ENCODE data around the gene TRIM50. TPM values are rescaled to one million over a fixed set of nuclear protein-coding genes. Genes with fewer than 3 reads are reported as not detected.
A peak's percentile ranks its signal among the peaks of the same experiment; 100 is the strongest.
"Not testable (repeated sequence)": the region's sequence is repeated elsewhere in the genome, so short reads cannot be mapped to it uniquely, and the experiment has no call there.

The TRIM50 gene
- polyA plus RNA-seq, 10 donors = 0.19 to 0.87 (median 0.42) TPM

DNA sequence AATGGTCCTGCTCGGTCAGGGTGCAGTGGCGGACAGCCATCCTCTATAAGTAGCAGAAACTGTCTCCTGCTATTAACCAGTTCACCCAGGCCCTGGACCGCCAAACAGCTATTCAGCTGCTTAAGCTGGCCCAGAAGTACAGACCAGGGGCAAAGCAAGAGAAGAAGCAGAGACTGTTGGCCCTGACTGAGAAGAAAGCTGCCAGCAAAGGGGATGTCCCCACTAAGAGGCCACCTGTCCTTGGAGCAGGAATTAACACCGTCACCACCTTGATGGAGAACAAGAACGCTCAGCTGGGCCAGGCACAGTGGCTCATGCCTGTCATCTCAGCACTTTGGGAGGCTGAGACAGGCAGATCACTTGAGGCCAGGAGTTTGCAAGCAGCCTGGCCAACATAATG lies 13.6 kb downstream of the TRIM50 start:
- no peak for DNase-seq

DNA sequence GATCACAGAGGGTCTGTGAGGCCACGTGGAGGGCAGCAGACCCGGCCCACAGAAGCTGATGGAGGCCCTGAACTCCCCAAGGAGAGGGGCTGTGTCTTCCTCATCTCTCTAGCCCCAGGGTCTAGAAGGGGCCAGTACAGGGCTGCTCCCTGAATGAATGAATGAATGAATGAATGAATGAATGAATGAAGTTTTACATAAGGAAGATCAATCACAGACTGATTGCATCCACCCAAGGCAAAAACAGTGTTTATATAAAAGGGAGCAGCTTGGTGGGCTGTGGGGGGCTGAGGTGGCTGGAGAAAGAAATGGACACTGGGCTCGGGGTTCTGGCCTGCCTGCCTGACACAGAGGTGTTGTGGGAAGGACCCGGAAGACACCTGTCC lies 14.4 kb downstream of the TRIM50 start:
- no peak for DNase-seq

DNA sequence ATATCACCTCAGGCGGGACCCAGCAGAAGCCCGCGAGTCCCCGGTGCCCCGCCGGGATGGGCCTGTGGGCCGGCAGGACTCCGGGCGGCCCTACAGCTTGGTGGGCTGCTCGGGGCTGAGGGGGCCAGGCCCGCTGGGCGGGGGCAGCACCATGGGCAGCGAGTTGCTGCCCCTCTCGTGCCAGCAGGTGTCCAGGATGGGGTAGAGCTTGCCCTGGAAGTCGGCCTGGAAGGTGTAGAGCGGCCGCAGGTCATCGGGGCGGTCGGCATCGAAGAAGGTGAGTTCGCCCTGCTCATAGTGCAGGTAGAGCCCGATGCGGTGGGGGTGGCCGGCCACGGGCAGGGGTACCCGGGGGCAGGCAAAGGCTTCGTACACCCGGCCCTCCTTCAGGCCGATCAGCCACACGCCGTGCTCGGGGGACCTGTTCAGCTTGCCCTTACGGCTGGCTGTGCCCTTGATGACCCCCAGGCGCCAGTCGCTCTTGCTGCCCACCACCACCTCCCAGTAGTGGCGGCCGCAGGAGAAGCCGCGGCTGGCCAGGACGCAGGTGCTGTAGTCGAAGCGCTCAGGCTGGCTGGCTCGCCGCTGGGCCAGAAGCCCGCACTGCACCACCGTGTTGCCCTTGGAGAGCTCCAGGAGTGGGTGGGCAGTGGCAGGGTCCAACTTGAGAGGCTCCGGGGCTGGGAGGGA lies 14.9 kb downstream of the TRIM50 start:
- no peak for DNase-seq

DNA sequence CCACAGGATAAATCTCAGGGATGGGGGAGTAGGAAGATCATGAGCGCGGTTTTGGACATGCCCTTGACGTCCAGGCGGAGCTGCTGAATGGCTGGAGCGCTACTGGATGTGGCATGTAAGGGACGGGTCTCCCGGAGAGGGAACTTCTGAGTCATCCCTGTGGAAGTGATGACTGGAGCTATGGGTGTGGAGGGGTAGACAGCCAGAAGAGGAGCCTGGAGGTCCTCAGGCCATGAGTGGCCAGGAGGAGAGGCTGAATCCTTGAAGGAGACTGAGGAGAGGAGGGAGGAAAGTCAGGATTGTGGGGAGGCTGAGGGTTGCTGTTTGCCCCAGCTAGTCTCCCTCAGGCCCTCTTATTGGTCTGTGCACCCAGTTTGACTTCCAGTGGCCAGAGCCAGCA lies 16.5 kb downstream of the TRIM50 start:
- not testable (repeated sequence) for DNase-seq

DNA sequence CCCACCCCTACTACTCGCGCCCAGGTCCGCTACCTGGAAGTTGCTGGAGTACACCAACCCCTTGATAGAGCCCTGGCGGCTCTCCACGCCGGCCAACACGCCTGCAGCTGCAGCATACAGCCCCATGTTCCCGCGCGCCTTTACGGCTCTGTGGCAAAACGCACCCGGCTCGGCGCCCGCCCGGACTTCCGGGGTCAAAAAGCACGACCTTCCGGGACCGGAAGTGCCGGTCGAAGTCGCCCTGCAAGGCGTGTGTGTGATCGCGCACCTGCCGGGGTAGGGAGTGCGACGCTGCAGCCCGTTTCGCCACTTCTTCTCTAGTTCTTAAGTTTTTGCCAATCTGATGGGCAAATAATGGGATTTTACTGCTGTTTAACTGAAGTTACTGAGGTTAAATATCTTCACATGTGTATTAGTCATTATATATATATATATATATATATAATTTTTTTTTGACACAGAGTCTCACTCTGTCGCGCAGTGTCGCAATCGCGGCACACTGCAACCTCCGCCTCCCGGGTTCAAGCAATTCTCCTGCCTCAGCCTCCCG lies 19.1 kb downstream of the TRIM50 start, which contains the start of gene NSUN5:
NSUN5 (minus strand) TSS at position 162 of the 550 bp plus-strand sequence; CDS start at position 126, 36 bp downstream.
- DNase-seq = peak; percentile 64 to 92 (median 87)

DNA sequence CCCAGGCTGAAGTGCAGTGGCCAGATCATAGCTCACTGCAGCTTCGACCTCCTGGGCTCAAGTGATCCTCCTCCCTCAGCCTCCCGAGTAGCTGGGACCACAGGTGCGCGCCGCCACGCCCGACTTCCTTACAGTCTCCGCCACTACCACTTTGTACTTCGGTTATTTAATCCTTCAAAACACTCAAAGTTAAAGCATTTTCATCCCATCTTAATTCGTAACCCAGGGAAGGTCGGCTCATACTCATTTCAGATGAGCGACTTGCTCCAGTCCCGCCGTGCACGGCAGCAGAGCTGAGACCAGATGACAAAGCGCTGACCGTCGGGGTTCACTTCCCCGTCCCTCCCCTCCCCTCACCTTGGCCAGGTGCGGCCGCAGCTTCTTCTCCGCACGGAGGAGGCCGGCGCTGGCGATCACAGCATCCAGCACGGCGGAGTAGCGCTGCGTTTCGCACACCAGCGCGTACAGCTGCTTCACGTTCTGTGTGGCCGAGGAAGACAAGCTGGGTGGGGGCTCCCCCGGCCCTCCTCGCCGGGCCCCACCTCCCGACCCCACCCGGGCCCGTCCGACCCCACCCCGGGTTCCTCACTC lies 19.7 kb downstream of the TRIM50 start:
- peak in 1 of 3 donors; percentile 38 for DNase-seq

DNA sequence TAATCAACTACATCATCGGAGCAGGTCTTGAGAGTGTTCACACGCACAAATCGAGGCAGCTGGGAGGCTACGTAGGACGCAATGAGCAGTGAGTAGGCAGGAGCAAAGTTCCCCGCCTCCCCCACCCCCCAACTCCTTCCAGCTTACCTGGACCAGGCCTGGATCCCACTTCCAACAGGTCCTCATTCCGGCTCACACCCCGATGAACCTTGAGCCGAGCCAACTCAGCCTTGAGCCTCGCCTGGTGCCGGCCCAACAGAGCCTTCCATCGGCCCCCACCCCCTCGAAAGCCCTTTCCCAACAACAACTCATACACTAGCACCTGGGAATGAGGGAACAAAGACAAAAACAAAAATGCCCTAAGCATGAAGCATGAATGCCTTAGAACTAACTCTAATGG lies 20.4 kb downstream of the TRIM50 start:
- DNase-seq = no peak

DNA sequence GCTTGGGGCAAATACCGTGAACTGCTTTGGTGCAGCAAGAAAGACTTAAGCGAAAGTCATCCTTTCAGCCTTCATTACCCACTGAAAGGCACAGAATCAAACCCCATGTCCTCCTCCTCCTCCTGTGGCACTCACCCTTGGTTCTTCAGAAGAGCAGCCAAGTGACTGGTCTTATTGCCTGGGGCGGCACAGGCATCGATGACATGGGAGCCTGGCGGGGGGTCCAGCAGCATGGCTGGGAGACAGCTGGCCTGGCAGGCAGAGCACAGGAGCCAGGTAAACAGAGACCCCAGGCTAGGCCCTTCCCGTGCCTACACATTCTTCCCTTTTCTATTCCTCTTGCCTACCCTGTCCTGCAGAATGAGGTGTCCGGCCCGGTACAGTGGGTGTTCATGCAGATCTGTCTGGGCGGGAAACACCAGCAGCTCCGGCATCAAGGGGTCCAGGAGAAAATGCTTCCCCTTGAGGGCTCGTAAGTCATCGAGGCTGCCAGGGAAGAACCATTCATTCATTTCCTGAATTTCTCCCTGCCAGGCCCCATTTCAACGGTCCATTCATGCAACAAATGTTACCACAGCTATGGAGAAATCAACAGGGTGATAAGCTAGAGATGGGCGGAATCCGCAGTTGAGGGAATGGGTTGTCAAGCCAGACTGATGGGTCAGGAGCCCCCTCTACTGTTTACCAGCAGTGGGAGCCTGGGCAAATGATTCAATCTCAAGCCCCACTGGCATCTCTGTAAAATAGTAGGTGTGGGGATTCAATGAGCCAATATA lies 23.1 kb downstream of the TRIM50 start:
- not testable (repeated sequence) for DNase-seq

DNA sequence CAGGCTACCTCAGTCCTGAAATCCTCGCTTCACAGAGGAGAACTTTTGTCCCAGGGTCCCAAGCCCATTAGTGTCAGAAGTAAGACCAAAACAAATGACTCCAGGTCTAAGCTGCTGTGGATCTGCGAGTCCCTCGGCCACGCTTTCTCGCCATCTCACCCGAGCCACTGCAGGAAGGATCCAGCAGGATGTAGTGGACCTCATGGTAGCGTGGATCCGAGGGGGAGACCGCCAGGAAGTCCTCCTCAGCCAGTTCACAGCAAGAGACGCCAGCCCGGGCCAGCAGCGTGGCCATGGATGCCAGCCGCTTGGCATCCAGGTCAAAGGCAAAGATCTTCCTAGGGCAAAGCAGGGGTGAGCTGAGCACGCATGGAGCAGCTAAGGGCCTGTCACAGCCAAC lies 23.8 kb downstream of the TRIM50 start:
- DNase-seq = no peak

DNA sequence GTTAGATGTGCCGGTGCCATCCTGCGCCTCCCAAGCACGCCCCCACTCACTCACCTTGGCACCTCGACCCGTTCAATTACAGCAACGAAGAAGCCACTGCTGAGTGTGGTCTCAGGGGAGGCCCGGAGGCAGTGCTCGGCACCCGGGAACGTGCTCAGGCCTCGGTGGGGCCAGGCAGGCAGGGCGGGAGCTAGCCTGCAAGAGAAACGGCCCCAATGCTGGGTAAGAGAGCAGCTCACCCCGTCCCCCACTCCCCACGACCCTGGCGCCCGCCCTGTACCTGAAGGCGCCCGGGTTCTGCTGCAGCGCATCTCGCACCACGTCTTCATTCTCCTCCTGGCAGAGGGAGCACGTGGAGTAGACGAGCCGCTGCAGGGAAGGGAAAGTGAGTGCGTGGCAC lies 24.3 kb downstream of the TRIM50 start:
- DNase-seq = no peak

DNA sequence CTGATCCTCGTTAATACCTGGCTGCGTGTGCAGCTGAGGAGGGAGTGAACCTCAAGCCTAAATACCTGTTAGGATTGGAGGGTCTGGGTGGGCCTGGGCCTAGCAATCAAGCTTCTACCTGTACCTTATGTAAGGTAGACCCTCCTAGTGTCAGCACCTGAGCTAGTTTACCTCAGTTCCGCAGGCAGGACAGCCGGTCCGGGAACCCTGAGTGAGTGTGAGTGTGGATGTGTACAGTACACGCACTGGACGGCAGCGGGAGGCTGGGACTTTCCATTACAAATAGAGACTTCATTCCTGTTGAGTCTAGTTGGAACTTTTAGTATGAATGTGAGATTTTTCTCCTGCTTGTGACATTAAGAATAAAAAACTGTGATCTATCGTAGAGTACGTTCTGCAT lies 25.0 kb downstream of the TRIM50 start:
- DNase-seq = not testable (repeated sequence)

DNA sequence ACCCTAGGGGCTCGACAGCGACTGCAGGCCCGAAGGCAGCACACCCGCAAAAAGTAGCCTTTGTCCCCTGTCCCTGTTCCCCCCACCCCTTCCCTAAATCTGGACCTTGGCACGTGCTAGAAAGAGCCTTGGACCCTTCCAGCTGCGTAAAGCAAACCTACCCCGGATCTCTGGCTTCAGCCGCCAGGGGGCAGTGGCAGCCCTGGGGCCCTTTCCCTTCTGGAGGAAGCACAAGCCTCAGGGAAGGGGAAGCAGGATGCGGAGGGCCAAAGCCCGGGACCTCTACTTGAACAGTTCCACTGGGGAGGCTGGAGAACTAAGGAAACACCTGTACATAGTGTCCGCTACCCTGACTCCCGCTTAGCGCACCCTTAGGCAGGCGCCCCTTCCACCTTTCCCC lies 26.8 kb downstream of the TRIM50 start:
- DNase-seq = not testable (repeated sequence)

DNA sequence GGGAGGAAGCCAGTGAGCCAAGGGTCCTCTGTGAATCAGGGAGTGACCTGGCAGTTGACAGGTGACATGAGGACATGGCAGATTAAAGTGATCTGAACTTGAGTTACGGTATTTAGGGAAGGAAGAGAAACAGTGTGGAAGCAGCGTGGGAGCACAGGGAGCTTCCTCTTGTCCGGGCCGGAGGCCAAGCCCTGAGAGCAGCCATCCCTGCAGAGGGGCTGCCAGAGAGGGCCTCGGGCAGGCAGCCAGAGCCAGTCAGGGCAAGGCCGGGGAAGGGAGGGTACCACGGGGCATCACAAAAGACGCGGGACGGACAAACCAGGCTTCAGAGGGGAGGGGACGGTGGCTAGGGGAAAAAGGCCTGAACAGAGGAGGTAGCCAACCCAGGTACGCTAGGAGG lies 28.1 kb downstream of the TRIM50 start:
- not testable (repeated sequence) for DNase-seq

DNA sequence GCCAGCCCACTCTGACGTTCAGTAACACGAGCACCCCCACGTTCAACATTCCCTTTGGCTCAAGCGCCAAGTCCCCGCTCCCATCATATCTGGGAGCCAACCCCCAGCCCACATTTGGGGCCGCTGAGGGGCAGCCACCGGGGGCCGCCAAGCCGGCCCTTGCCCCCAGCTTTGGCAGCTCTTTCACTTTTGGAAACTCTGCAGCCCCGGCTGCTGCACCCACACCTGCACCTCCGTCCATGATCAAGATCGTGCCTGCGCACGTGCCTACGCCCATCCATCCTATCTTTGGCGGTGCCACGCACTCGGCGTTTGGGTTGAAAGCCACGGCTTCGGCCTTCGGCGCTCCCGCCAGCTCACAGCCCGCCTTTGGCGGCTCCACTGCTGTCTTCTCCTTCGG lies 30.2 kb downstream of the TRIM50 start:
- DNase-seq = not testable (repeated sequence)

DNA sequence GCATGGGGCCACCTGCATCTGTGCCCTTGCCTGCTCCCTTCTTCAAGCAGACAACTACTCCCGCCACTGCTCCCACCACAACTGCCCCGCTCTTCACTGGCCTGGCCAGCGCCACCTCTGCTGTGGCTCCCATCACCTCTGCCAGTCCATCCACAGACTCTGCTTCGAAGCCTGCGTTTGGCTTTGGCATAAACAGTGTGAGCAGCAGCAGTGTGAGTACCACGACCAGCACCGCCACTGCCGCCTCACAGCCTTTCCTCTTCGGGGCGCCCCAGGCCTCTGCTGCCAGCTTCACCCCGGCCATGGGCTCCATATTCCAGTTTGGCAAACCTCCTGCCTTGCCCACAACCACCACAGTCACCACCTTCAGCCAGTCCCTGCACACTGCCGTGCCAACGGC lies 30.6 kb downstream of the TRIM50 start:
- DNase-seq = not testable (repeated sequence)

DNA sequence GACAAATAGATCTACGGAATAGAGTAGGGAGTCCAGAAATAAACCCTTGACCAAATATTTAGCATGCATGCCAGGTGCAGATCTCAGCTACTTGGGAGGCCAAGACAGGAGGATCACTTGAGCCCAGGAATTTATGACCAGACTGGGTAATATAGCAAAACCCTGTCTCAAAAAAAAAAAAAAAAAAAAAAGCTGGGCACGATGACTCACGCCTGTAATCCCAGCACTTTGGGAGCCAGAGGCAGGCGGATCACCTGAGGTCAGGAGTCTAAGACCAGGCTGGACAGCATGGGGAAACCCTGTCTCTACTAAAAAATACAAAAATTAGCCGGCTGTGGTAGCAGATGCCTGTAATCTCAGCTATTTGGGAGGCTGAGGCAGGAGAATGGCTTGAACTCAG lies 50.7 kb downstream of the TRIM50 start:
- not testable (repeated sequence) for DNase-seq

DNA sequence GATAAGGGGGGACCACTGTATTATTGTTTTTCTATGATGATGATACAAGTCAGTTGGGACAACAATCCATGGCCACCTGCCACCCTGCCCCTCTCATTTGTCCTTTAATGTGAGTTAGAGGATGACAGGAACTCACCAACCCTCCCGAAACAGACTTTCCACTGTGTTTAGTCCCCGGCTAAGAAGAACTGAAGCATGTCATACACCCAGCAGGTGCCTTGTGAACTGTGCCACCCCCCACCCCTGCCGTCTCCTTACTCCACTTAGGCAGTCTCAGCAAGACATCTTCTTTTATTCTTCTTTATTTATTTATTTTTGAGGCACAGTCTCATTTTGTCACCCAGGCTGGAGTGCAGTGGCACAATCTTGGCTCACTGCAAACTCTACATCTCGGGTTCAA lies 60.1 kb downstream of the TRIM50 start:
- not testable (repeated sequence) for DNase-seq

DNA sequence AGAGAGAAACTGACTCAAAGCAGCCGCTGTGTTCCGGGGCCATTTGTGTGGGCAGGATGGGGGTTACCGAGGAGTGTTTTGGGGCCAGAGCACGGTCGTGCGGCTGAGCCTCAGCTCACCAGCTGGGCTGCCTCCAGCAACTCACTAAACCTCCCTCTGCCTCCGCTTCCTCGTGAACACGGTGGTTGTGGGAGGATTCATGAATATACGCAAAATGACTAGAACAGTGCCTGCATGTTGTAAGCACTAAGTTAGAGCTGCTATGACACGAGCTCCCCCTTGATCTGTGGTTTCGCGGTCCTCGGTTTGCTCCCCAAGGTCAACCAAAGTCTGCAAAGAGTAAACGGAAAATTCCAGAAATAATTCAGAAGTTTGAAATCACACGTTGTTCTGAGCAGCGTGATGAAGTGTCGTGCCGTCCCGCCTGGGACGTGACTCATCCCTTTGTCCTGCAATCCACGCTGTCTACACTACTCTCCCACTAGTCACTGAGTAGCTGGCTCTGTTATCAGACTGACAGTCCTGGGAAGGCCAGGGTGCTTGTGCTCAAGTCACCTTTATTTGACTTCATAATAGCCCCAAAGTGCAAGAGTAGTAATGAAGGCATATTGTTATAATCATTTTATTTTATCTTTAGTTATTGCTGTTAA lies 61.0 kb downstream of the TRIM50 start:
- DNase-seq = not testable (repeated sequence)
